ENCODE results near the gene FEM1B.
"Not testable (repeated sequence)": the region's sequence is repeated elsewhere in the genome, so short reads cannot be mapped to it uniquely, and the experiment has no call there.

The FEM1B gene

DNA sequence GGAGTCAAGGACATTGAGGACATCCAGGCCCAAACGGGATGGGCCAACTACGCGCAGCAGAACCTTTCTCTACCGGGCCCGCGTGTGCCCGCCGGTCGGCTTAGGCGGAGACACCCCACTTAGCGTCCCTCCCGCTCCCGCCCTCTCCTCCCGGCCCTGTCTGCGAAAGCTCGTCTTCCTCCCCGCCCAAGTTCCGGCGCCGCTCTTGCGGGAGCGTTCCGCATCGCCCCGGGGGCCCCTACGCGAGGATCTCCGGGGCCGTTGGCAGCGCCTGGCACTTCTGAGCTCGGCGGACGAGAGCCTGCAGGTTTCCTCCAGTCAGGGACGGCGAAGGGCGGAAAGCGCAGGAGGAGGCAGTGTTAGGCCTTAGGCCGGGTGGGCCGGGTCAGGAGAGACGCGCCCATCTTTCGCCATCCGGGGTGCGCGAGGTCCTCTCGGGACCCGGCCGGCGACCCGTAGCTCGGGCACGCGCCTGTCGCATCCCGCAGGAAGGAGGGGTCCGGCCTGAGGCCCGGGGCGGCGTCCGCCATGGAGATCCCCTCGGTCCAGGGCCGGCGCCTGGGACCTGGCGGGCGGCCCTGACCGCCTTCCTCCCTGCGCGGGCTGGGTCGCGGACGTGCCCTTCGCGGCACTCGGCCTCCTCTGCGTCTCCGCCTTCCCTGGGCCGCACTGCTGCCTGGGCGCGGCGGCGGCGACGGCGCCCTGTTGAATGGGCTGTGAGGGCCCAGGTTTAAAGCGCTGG lies at the start of gene FEM1B:
TSS of gene FEM1B (plus strand) at position 143 of the 742 bp plus-strand sequence. CDS start 673 bp downstream, outside the sequence.
- peak; percentile 88 for DNase-seq (ENCODE audit: low spot score)

DNA sequence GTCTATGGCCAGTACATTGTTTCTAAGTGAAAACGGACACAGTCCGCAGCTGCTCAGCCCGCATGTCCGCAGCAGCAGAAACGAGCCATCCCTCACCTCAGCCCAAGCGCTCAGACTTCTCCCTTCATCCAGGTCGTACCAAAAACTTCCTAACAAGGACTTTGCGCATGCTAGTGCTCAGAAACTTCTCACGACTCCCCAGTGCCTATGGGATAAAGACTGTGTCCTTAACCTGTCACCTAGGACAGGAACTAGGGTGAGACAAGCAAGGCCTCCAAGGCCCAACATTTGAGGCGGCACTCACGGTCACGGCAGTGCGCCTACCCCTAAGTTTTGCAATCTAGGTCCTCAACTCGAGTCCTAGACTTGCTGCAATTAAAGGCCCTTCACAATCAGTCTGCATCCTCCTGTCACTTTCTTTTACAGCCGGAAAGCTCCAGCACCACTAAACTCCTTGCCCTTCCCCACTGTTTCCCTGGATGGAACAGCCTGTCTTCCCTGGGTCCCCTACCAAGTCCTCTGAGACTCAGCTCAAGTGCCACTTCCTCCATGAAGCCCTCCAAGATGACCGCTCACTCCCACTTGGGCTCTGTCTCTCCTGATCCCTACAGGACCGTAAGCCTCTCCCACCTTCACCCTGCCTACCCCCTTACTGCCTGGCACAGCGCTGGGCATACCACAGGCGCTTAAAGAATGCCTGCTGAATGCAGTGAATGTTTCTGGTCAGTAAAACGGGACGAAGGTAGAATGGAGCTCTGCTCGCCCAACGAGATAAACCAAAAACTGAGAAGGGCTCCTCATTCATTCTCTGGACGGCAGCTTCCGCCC lies 49.2 kb upstream of the FEM1B start:
- DNase-seq (ENCODE audit: low spot score) = peak; percentile 68

DNA sequence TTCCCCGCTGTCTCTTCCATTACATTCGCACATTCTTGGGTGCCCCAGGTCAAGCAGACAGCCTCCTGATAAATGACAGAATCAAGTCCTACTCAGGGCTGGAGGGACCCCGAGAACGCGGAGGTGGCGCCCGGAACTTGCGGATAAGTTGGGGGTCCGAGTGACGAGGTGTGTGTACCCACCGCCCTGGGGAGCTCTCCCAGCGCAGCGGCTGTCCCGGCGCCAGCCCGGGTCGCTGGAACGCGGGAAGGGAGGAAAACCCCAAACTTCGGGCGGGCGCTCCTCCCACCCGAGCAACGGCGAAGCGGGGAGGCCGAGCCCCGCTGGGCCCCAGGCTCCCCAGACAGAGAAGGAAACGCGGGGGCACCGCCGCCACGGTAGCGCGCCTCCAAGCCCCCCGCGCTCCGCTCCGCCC lies 48.6 kb upstream of the FEM1B start:
- peak; percentile 44 for DNase-seq (ENCODE audit: low spot score)

DNA sequence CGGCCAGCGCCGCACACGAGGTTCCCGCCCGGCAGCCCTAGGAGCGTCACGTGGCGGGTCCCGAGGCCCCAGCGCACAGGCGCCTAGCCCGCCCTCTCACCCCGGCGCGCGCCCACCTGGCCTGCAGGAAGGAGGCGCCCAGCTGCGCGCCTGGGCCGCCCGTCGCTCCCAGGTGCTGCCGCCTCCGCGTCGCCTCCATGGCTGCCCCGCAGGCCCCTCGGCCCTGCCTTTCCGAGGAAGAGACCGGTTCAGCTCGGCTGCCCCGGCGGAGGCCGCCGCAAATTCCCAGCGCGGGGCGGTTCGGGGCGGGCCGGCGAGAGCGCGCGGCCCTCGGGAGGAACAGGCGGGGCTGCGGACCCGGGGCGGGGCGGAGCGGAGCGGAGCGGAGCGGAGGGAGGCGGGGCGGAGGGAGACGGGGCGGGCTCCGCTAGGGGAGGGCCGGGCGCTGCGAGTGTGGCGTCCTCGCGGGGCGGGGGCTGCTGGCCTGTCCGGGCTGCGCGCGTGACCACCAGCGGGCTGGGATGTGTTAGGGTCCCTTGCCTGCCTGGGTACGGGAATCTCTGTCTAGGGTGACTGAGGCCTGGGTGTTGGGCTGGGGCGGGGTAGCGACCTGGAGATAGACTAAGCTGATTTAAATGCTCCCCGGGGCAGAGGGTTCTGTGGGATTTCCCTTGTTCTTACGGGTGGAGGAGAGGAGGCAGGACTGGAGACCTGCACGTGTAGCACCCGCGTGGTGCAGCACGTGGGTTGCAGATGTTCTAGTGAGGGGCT lies 48.0 kb upstream of the FEM1B start, which contains the start of gene CLN6:
TSS of gene CLN6 (minus strand) at position 343 of the 771 bp plus-strand sequence. CDS start at position 199, 144 bp downstream.
- peak; percentile 82 for DNase-seq (ENCODE audit: low spot score)

DNA sequence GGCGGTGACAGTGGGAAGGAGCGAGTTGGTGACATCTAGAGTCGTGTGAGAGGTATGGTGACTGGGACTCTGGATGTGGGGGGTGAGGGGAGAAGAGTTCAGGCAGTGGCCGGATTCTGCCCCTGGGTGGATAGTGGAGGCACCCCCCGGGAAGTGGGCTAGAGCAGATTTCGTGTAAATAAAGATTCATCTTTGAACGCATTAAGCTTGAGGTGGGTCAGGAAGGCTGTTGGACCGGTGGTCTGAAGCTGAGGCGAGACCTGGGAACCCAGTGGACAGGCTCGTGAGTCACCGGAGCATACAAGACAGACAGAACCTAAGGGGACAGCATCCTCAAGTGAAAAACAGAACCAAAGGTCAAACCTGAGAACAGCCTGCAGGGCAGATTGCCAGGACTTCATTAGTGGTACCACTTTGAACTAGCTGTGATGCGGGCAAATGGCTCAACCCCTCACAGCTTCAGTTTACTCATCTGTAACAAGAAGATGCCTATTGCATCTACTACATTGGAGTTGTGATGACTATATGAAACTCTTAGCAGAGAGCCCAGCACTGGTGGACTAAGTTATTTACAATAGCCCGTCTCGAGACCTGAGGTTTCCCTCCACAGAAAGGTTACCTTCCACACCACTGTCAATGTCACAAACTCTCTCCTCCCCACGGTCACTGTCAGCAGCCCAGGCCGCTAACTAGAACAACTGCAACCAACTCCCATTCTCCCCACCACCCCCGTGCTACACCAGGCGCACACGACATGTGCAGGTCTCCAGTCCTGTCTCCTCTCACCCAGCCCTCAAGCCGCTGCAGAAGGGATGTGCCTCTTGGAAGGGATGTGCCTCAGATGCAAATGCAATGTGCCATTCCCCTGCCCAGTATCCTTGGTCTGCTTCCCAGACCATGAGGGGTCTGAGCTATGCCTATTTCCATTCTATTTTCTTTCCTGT lies 47.1 kb upstream of the FEM1B start:
- peak; percentile 48 for DNase-seq (ENCODE audit: low spot score)

DNA sequence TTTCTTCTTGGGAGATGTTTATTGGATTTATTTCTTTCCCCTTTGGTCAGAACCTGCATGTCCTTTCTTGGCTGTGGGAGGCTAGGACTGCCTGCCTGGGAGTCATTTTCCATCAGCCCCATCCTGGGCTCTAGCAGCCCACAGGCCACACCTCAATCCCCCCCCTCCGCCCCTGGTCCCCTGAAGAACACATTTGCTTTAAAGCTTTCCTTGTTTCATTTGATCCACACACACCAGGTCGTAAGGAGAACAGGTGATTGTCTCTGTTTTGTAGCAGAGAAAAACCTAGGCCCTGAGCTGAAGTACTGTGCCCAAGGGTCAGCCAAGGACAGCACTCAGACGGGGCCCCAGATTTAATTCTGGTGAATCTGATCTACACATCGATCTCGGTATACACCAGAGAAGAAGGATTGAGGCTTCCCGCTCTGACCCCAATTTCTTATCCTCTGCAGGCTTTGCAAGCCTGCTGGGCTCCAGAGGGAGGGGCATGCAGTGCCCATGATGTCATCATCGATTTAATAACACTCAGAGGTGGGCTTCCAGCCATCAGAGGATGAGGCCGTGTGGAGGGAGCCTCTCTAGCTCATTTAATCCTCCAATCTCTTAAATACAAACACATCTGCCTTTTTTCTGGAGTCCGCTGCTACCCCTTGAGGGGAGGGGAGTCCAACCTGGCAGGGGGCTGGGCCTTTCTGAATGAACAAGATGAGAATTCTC lies 46.3 kb upstream of the FEM1B start:
- no peak for DNase-seq (ENCODE audit: low spot score)

DNA sequence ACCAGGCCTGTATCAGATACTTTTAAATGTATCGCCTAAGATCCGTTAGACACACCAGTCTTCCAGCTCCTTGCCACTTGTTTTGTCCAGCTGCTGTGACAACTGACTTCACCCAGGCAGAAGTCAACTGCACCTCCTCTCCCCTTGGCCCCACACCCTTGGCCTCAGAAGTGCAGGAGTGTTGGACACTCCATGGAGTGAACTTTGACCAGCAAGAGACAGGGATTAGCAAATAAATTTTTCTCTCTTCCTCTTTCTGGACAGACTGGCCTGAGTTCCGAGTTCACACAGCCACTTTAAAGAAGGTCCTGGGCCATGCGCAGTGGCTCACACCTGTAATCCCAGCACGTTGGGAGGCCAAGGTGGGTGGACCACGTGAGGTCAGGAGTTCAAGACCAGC lies 45.1 kb upstream of the FEM1B start:
- DNase-seq (ENCODE audit: low spot score) = no peak

DNA sequence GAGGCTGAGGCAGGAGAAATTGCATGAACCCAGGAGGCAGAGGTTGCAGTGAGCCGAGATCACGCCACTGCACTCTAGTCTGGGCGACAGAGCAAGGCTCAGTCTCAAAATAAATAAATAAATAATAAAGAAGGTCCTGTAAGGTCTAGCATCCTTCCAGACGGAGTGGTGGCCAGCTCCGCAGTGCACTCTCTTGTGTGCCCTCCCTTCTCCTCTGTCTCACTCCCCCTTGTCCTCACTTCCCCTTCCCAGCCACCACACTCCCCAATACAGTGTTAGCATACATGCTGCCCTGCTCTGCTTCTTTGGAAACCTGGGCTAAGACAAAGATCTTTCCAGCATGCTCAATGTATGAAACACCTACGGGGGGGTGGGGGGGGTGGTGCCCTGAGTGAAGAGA lies 44.6 kb upstream of the FEM1B start:
- no peak for DNase-seq (ENCODE audit: low spot score)

DNA sequence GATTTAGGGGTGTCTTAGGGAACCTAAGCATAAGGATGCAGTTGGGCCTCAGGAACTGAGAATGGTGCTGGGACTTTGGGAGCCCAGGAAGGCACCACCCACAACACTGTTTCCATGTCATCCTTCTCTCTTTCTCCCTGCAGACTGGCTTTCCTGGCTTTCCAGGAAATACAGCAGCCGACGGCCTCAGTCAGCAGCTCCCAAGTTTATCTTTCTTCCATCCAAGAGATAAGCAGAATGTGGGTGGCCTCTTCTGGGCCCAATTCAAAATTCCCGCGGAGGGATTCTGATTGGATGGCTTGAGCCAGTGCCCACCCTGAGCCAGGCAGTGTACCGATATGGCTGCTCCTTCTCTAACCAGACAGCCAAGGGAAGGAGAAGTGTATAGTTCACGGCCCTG lies 43.5 kb upstream of the FEM1B start:
- no peak for DNase-seq (ENCODE audit: low spot score)

DNA sequence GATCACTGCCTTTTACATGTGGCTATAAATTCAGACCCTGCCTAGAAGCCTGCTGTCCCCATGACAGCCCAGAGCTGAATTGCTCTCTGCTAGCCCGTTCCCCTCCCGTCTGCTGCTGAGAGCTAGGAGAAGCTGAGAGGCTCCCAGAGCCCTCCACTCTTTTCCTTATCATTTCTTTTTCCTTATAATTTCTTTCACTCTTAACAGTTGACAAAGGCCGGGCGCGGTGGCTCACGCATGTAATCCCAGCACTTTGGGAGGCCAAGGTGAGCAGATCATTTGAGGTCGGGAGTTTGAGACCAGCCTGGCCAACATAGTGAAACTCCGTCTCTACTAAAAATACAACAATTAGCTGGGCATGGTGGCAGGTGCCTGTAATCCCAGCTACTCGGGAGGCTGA lies 43.0 kb upstream of the FEM1B start:
- DNase-seq (ENCODE audit: low spot score) = not testable (repeated sequence)

DNA sequence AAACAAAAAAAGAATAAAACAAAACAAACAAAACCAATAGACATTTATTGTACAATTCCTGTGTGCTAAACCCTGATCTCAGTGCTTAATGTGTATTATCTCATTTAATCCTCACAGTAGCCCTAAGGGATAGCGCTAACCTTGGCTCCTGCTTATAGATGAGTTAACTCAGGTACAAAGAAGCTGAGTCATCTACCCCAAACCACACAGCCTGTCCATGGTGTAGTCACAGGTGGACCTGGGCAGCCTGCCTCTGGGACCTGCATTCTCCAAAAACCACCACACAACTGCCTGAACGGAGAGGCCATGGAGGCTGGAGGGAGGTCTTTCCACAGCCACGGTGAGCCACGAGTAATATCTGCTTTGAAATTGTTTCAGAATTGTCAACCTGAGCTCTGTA lies 42.5 kb upstream of the FEM1B start:
- no peak for DNase-seq (ENCODE audit: low spot score)

DNA sequence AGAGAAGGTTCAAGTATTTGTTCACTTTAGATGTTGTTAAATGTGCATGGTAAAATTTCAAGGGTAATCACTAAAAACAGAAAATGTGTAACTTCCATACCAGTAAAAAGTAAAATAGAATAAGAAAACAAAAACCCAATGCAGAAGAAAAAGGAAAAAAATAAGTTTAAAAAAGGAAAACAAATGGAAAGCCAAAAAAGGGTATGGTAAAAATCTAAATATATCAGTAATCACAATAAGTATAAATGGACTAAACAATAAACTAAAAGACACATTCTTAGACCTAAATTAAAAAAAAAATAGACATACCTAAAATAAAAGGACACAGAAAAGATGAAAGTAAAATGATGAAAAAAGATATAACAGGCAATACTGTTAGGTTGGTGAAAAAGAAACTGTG lies 38.5 kb upstream of the FEM1B start:
- DNase-seq (ENCODE audit: low spot score) = no peak

DNA sequence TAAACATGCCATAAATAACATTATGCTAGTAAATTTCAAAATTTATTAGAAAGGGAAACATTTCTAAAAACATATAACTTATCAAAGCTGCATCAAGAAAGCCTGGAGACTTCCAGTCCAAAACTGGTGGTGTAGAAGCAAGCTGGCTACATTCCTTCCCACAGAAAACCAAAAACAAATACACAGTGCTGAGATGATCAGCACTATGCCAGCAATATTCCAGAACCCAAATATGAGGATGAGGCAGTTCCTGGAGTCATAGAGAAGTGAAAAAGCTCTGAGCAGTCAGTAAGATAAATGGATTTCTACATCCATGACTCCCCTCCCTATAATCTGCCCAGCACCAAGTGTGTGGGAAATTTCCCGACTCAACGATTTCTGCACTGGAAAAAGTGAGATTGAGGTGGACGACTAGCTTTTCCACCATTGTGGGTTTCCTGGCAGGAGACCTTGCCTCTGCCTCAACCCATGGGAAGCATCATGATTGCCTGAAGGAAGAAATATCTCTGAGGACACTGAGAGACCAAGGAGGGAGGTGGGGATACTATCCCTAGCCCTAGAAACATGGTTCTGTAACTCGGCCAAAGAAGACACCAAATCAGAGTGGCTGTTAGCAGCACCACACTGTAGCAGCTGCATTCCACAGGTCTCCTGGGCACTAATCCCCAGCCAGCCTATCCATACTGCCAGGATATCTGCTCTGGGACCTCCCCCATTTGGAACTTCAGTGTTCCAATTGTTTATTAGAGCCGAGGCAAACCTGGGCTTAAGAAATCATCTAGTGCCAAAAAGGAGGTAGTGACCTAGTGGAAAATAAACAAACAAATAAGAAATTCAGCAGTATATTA lies 36.2 kb upstream of the FEM1B start:
- no peak for DNase-seq (ENCODE audit: low spot score)

DNA sequence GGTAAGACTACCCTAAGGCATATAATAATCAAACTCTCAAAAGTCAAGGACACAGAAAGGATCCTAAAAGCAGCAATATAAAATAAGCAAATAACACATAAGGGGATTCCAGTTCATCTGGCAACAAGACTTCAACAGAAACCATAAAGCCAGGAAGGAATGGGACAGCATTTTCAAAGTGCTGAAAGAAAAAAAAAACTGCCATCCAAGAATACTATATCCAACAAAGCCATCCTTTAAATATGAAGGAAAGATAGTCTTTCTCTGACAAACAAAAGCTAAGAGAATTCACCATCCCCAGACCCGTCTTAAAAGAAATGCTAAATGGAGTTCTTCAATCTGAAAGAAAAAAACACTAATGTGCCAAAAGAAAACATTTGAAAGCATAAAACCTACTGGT lies 33.3 kb upstream of the FEM1B start:
- DNase-seq (ENCODE audit: low spot score) = no peak

DNA sequence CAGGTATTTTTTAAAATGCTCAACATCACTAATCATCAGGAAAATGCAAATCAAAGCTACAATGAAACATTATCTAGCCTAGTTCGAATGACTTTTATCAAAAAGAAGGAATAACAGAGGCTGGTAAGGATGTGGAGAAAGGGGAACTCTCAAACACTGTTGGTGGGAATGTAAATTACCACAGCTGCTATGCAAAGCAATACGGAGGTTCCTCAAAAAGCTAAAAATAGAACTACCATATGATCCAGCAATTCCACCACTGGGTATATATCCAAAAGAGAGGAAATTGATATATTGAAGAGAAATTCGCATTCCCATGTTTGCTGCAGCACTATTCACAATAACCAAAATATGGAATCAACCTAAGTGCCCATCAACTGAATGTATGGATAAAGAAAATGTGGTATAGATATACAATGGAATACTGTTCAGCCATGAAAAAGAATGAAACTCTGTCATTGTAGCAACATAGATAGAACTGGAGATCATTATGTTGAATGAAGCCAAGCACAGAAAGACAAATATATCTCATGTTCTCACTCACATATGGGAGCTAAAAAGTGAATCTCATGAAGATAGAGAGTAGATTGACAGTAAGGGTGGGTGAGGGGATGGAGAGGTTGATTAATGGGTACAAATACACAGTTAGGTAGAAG lies 28.4 kb upstream of the FEM1B start:
- DNase-seq (ENCODE audit: low spot score) = no peak

DNA sequence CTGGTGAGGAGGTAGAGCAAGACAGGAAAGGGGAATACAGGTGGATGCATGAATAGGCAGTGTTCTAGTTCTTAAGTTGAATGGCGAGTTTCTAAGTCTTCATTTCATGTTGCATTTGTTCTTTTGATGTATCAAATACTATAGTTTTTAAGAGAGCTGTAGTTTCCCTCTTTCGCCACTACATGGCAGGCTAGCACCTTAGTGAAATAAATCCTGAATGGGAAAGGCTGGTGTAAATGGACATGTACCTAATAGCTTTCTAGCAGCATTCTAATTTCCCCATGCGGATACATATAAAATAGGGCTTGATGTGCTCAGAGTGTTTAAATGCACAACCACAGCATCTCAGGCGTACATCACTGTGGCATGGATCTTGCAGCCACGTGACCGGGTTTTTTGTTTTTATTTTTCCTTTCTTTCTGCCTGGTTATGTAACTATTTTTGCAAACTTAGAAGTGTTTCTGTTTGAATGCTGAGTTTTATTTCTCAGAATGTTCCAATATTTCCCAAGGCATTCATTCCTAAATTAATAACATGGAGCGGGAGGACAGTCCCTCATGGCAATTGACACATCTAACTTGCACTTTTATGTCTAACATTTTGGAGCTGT lies 24.5 kb upstream of the FEM1B start:
- DNase-seq (ENCODE audit: low spot score) = peak; percentile 88

DNA sequence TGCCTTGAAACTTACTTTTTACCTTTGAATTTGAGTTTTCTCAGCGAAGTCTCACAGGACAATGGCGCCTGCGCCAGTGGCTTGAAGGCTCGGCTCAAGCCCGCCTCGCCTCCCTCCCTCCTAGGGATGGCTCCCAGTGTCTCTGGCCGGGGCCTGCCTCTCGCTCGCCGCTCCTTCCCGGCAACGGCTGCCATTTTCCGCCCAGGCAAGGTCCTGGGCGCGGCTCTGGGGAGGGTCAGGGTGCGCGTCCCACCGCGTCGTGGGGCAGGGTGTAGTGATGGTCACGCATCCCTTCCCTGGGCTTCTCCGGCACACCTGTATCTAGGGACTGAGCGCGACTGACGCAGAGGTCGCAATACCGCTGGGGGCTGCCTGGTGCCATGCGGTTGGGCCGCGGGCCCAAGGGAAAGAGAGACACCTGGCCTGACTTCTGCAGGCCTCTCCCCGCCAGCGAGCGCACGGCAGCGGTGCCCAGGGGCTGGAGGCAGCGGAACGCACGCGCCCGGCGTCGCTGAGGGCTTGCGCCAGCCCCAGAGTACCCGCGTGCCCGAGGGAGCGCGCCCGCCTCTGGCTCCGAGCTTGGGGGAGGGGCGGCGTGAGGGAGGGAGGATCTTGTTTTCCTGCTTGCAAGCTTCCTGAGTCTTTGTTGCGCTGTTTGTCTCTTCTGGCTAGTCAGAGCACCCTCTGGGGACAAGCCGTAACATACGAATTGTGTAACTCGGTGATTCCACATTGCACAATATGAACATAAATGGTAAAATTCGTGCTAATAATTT lies 20.7 kb upstream of the FEM1B start:
- no peak for DNase-seq (ENCODE audit: low spot score)

DNA sequence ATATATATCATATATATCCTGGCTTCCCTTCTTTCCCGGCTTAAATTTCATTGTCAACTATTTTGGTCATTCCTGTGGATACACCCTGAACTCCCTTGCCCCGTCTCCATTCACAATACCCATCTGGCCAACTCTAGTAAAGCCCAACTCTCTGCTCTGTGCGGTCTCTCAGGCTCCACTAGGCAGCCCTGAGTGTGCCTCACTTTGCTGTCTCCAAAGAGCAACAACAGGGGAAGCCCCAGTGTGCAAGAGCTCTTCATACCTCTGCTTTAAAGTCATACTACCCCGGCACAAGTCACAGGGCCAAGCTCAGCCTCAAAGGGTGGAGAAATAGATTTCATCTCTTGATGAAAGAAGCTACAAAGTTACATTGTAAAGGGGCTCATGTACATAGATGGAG lies 18.9 kb upstream of the FEM1B start:
- DNase-seq (ENCODE audit: low spot score) = no peak
